Lower lobe of right lung (tissue), 2 donors: ENCODE results near the gene PID1. TPM values are rescaled to one million over a fixed set of nuclear protein-coding genes. Genes with fewer than 3 reads are reported as not detected.

Experiments
- ATAC-seq, 2 donors: fragments of 200-7000 bp; cut with Tn5 transposase; one replicate each; pipeline ENCODE4 v1.9.1; 2020 to 2022; ENCODE audit warnings: mild to moderate bottlenecking in 2 of 2, moderate library complexity in 2 of 2
- DNase-seq: peaks from one replicate; pipeline ENCODE4 v3.0.0-alpha.2; 2020
- H3K27ac ChIP-seq: fragments of 200-600 bp; one replicate; pipeline ENCODE4 v1.8.0; 2022
- H3K27me3 ChIP-seq: fragments of 200-600 bp; one replicate; pipeline ENCODE4 v1.8.0; 2022; ENCODE audit warnings: low read depth
- H3K36me3 ChIP-seq: fragments of 200-600 bp; one replicate; pipeline ENCODE4 v1.8.0; 2022; ENCODE audit warnings: mild to moderate bottlenecking
- H3K4me1 ChIP-seq: fragments of 200-600 bp; one replicate; pipeline ENCODE4 v1.8.0; 2022
- H3K4me3 ChIP-seq: fragments of 200-600 bp; one replicate; pipeline ENCODE4 v1.8.0; 2022; ENCODE audit warnings: mild to moderate bottlenecking
- H3K9me3 ChIP-seq: fragments of 200-600 bp; one replicate; pipeline ENCODE4 v1.8.0; 2022
- intact Hi-C: fragments of 100-400 bp; cut with DNase I; formaldehyde crosslinking; loops from one replicate; pipeline ENCODE4 v1.11.0; 2022
- total RNA-seq: library from RNA; stranded (reverse); fragmentation: NEBNext Ultra II Directional; extraction: Animal tissue kit (Norgen Biotek cat#: 25700); gene quantifications from one replicate; pipeline ENCODE4 v1.2.1, GENCODE V29; 2021
- TF ChIP-seq, protein P1 (sequence below): fragments of 200-600 bp; IDR thresholded peaks from one replicate; pipeline ENCODE4 v1.8.0; 2022; ENCODE audit warnings: antibody characterized with exemption, mild to moderate bottlenecking
- donor health status: DM: no; HTN: yes; CAD: no; lungs with severe emphysema.

The PID1 gene
- total RNA-seq, 1 donor from 2014 or later, result 48.0 TPM

DNA sequence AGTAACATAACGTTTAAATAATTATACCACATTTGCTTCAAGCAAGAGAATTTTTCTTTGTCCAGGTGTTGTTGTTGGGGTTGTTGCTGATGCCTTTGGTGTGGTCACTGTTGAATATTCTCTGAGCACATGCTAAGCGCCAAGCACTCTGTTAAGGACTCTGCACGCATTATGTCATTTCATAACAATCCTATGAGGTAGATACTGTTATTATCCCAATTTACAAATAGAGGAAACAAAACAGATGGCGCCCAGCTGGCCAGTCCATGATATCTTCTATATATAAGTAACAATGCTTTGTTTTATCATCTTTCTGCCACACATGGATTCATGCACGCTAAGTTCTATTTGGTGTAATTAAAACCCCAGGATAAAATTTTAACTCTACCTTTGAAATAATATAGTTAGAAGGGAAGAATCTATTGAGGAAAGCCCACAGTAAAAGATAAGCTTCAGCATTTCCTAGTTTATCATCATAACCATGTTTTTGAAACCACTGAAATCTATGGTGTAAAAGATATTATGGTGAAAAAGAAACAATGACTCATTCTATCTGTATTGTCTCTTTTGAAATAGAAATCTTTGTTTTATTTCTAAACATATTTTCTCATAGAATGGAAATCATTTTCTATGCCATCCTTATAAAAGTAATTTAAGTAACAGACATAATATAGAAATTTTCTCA lies 199.7 kb downstream of the PID1 start:
- H3K27me3 ChIP-seq, result no peaks in the 10 kb centered on the region
- H3K36me3 ChIP-seq, result no peaks in the 10 kb centered on the region
- H3K4me1 ChIP-seq, result no peaks in the 10 kb centered on the region
- no peak overlapping the region for H3K27ac ChIP-seq
- intact Hi-C loops, result no loop called here
- ATAC-seq (no peak), DNase-seq (no peak)
- peaks cover 9% of the 10 kb centered on the region for H3K9me3 ChIP-seq
- no peak overlapping the region for H3K4me3 ChIP-seq
- TF ChIP-seq, protein P1, sequence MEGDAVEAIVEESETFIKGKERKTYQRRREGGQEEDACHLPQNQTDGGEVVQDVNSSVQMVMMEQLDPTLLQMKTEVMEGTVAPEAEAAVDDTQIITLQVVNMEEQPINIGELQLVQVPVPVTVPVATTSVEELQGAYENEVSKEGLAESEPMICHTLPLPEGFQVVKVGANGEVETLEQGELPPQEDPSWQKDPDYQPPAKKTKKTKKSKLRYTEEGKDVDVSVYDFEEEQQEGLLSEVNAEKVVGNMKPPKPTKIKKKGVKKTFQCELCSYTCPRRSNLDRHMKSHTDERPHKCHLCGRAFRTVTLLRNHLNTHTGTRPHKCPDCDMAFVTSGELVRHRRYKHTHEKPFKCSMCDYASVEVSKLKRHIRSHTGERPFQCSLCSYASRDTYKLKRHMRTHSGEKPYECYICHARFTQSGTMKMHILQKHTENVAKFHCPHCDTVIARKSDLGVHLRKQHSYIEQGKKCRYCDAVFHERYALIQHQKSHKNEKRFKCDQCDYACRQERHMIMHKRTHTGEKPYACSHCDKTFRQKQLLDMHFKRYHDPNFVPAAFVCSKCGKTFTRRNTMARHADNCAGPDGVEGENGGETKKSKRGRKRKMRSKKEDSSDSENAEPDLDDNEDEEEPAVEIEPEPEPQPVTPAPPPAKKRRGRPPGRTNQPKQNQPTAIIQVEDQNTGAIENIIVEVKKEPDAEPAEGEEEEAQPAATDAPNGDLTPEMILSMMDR, result no peak

DNA sequence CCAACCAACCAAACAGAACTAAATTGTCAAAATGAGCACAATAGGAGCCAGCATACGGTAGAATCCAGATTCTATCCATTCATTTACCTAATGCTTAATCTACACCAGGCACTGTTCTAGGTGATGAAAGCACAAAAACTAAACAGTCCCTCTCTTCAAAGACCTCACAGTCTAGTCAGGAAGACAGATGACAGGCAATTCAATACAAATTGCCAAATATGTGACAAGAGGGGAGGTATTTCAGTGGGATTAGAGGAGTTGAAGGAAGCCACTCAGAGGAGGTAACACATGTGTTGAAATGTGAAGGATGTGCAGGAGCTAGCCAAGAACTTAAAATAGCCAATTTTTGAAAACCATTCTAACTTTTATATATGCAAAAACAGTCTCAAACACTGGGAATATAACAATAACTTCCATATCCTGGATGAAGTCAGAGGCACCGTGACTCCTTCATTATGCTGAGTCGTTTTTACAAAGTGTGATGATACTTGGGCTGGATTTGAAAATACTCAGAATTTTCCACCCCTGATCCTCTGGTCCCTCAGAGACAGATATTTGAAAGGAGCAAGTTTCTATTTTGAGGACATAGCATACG lies 204.9 kb downstream of the PID1 start:
- Histone ChIP-seq H3K27me3 (no peaks in the 10 kb centered on the region), H3K4me3 (no peak overlapping the region), H3K36me3 (no peaks in the 10 kb centered on the region), H3K9me3 (no peaks in the 10 kb centered on the region), H3K4me1 (no peaks in the 10 kb centered on the region), H3K27ac (no peak overlapping the region)
- DNase-seq (no peak), ATAC-seq (no peak)
- intact Hi-C loops, result no loop called here
- TF ChIP-seq, protein P1, result no peak

- Histone ChIP-seq H3K9me3 (no peaks in the 10 kb centered on the region), H3K27ac (no peak overlapping the region), H3K27me3 (no peaks in the 10 kb centered on the region), H3K4me1 (no peaks in the 10 kb centered on the region), H3K4me3 (no peak overlapping the region), H3K36me3 (no peaks in the 10 kb centered on the region)
- DNase-seq, result no peak
- TF ChIP-seq, protein P1, result no peak
- intact Hi-C loops, result no loop called here
- no peak for ATAC-seq
These were observed 206.3 kb downstream of the PID1 start for GRCh38 chr2:229064749-229065148.

- DNase-seq (no peak), ATAC-seq (no peak)
- H3K9me3 ChIP-seq, result no peaks in the 10 kb centered on the region
- no peaks in the 10 kb centered on the region for H3K4me1 ChIP-seq
- no peak overlapping the region for H3K4me3 ChIP-seq
- no peaks in the 10 kb centered on the region for H3K36me3 ChIP-seq
- H3K27ac ChIP-seq, result no peak overlapping the region
- TF ChIP-seq, protein P1, result no peak
- no peaks in the 10 kb centered on the region for H3K27me3 ChIP-seq
- intact Hi-C loops, result no loop called here
These were observed 210.9 kb downstream of the PID1 start for GRCh38 chr2:229060147-229060546.

DNA sequence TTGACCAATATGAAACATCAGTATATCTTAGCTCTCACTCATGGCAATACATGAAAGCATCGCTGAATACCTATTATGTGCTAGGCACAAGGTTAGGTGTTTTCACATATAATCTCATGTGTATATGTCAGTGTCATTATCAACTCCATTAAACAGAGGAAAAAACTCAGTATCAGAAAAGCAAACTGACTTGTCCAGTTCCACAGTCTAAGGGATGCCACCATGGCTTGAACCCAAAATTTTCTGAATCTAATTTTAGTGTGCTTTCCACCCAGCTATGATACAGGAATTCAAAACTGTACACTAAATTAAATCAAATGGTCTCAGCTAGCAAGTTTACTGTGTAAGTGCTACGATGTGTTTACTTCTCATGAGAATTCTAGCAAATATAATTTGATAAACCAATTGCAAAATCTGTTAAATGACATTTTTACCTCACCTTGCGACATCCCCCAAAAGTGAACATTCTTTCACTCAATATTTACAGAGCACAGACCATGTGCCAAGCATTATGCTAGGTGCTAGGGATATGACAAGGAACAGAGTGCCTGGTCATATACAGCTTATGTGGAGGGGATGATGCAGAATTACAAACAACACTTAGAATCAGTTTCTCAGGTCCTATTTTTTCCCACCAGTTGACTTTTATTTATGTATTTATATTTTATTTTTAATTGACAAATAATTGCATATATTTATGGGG lies 211.6 kb downstream of the PID1 start:
- TF ChIP-seq, protein P1, result no peak
- ATAC-seq (no peak), DNase-seq (no peak)

More for the DNA sequence above, 211.6 kb downstream of the PID1 start:
- Histone ChIP-seq H3K9me3 (no peaks in the 10 kb centered on the region), H3K4me1 (no peaks in the 10 kb centered on the region), H3K27ac (no peak overlapping the region), H3K27me3 (no peaks in the 10 kb centered on the region), H3K4me3 (no peak overlapping the region), H3K36me3 (no peaks in the 10 kb centered on the region)
- intact Hi-C loops, result no loop called here
